Suprapubic skin (tissue), 4 donors: ENCODE results near the gene KRTAP10-9. TPM values are rescaled to one million over a fixed set of nuclear protein-coding genes. Genes with fewer than 3 reads are reported as not detected.

ENCODE experiments used
- DNase-seq, 2 donors: peaks; one replicate each; pipeline ENCODE4 v3.0.0-alpha.2; 2019; ENCODE audit warnings: low spot score in 2 of 2
- H3K27ac ChIP-seq: fragments of 200-600 bp; sonication (generic); one replicate; pipeline ENCODE4 v1.5.1; 2019
- H3K27me3 ChIP-seq: fragments of 200-600 bp; sonication (generic); one replicate; pipeline ENCODE4 v1.5.1; 2019
- H3K36me3 ChIP-seq: fragments of 200-600 bp; sonication (generic); one replicate; pipeline ENCODE4 v1.5.1; 2019
- H3K4me1 ChIP-seq: fragments of 200-600 bp; sonication (generic); one replicate; pipeline ENCODE4 v1.5.1; 2019
- H3K4me3 ChIP-seq: fragments of 200-600 bp; sonication (generic); one replicate; pipeline ENCODE4 v1.5.1; 2019; ENCODE audit warnings: mild to moderate bottlenecking
- H3K9me3 ChIP-seq: fragments of 200-600 bp; sonication (generic); one replicate; pipeline ENCODE4 v1.5.1; 2019
- CTCF ChIP-seq, 2 donors: fragments of 200-600 bp in 1 of 2; fragments of 450-650 bp in 1 of 2; sonication (generic) in 1 of 2; IDR thresholded peaks; one replicate each; pipeline ENCODE4 v1.5.1; 2016 to 2019; ENCODE audit warnings: antibody characterized with exemption in 2 of 2, mild to moderate bottlenecking in 1 of 2, moderate library complexity in 1 of 2
- EP300 ChIP-seq: sonication (generic); formaldehyde crosslinking; IDR thresholded peaks from one replicate; pipeline ENCODE4 v1.6.1; 2017; ENCODE audit warnings: antibody characterized with exemption
- POLR2A ChIP-seq, 2 donors: fragments of 450-650 bp; IDR thresholded peaks; one replicate each; pipeline ENCODE4 v1.6.1; 2017; ENCODE audit warnings: antibody characterized with exemption in 2 of 2, mild to moderate bottlenecking in 2 of 2, moderate library complexity in 2 of 2
- POLR2AphosphoS5 ChIP-seq, 3 donors: sonication (generic); formaldehyde crosslinking; IDR thresholded peaks; one replicate each; pipeline ENCODE4 v1.6.1; 2017; ENCODE audit warnings: antibody characterized with exemption in 3 of 3
- WGBS: methylation state at CpG from one replicate; pipeline ENCODE4 v1.1.5; 2018; 5-methylcytosine and 5-hydroxymethylcytosine counted together
- total RNA-seq, 4 donors: library from RNA; depleted of rRNA; stranded (reverse); fragments of >200 nt; gene quantifications; one replicate each; pipeline ENCODE4 v1.1.0, GENCODE V29; 2016

The KRTAP10-9 gene
- total RNA-seq, 4 donors from 2014 or later: 1.6 to 9.9 TPM; not detected in 2

GRCh38 chr21:44615466-44615865 lies 11.4 kb upstream of the KRTAP10-9 start:
- no peaks in the 10 kb centered on the region for H3K4me1 ChIP-seq
- no peak overlapping the region for H3K27ac ChIP-seq
- WGBS: 85% methylated on average over 8 of the region's 8 CpGs
- no peak overlapping the region for H3K4me3 ChIP-seq
- no peak for DNase-seq
- no peaks in the 10 kb centered on the region for H3K36me3 ChIP-seq
- H3K27me3 ChIP-seq: peaks cover 38% of the 10 kb centered on the region
- no peak for TF ChIP-seq CTCF (IDR thresholded peaks at IDR 0.05)
- no peak for TF ChIP-seq EP300
- no peak for TF ChIP-seq POLR2A (IDR thresholded peaks at IDR 0.05)
- TF ChIP-seq POLR2AphosphoS5 (IDR thresholded peaks at IDR 0.05): no peak
- peaks cover 7% of the 10 kb centered on the region for H3K9me3 ChIP-seq

DNA sequence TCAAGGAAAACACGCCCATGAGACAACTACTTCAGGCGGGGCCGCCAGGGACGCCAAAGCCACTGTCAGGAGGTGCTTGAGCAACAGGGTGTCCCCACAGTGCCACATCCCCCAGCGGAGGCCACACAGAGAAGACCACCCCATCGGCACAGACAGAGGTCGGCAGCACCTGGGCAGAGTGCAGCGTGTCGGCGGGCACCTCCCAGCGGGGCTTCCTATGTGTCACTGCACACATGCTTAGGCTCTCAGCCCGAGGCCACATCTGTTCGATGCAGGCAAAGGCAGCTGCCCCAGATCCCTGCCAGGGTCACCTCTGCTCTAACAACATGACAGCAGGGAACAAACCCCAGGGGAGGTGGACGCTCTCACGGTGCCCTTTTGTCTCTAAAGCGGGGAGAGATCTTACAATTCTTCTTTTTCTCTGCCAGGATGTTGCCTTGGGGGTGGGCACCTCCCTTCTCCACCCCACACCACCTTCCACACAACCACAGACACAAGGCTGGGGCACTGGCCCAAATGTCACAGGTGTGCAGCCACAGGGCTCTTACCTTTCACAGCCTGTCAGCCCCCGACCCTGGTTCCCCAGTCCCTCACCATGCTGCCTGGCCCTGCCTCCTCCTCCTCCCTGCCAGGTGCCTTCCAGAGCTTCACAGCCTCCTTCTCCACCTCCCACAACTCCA lies 10.8 kb upstream of the KRTAP10-9 start:
- WGBS: 56% methylated on average over 9 of the region's 17 CpGs
- peaks cover 7% of the 10 kb centered on the region for H3K9me3 ChIP-seq

DNA sequence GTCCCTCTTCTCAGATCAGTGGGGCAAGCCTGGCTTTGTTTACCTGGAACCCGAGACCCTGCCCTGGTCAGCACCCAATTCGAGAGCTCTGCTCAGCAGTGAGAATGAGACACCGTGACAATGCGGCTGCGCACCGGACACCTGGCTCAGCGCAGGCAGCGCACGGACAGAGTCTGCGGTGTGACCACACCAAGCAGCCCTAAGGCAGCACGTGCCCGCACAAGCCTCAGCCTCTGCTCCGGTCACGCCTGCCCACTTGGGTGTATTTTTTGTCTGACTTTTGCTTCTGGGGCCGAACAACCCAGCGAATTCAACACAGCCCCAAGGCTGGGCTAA lies 10.3 kb upstream of the KRTAP10-9 start:
- no peaks in the 10 kb centered on the region for H3K4me1 ChIP-seq
- peaks cover 7% of the 10 kb centered on the region for H3K9me3 ChIP-seq
- no peak for DNase-seq
- WGBS: 67% methylated on average over 8 of the region's 16 CpGs
- peaks cover 38% of the 10 kb centered on the region for H3K27me3 ChIP-seq
- no peaks in the 10 kb centered on the region for H3K36me3 ChIP-seq
- H3K27ac ChIP-seq: no peak overlapping the region
- TF ChIP-seq EP300 (no peak), POLR2AphosphoS5 (IDR thresholded peaks at IDR 0.05) (no peak), POLR2A (IDR thresholded peaks at IDR 0.05) (no peak), CTCF (IDR thresholded peaks at IDR 0.05) (no peak)
- H3K4me3 ChIP-seq: no peak overlapping the region

More for the DNA sequence above, 10.8 kb upstream of the KRTAP10-9 start:
- Histone ChIP-seq H3K36me3 (no peaks in the 10 kb centered on the region), H3K4me1 (no peaks in the 10 kb centered on the region), H3K27ac (no peak overlapping the region), H3K27me3 (peaks cover 38% of the 10 kb centered on the region), H3K4me3 (no peak overlapping the region)
- TF ChIP-seq CTCF (IDR thresholded peaks at IDR 0.05): no peak
- no peak for TF ChIP-seq EP300
- TF ChIP-seq POLR2AphosphoS5 (IDR thresholded peaks at IDR 0.05): no peak
- TF ChIP-seq POLR2A (IDR thresholded peaks at IDR 0.05): no peak
- DNase-seq: no peak

DNA sequence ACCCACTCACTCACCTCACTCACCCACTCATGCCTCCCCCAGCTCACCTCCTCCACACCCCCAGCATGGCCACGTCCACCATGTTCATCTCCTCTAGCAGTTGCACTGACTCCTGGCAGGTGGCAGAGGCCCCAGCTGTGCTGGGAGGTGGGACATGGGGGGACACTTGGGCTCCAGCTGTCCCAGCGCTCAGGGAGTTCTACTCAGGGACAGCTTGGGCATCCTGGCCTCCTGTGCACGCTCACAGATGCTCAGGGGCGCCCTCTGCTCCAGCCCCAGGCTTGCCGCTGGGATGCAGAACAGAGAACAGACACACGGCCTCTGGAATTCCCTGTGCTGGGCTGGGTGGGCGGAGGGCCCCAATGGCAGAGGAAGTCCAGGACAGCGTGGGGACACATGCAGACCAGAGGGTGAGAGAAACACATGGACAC lies 9.8 kb upstream of the KRTAP10-9 start:
- peaks cover 37% of the 10 kb centered on the region for H3K27me3 ChIP-seq
- no peaks in the 10 kb centered on the region for H3K36me3 ChIP-seq
- no peaks in the 10 kb centered on the region for H3K4me1 ChIP-seq
- H3K9me3 ChIP-seq: peaks cover 7% of the 10 kb centered on the region
- H3K27ac ChIP-seq: no peak overlapping the region
- WGBS: 66% methylated on average over 2 of the region's 8 CpGs
- H3K4me3 ChIP-seq: no peak overlapping the region
- no peak for DNase-seq
- TF ChIP-seq EP300 (no peak), CTCF (IDR thresholded peaks at IDR 0.05) (no peak), POLR2AphosphoS5 (IDR thresholded peaks at IDR 0.05) (no peak), POLR2A (IDR thresholded peaks at IDR 0.05) (no peak)

DNA sequence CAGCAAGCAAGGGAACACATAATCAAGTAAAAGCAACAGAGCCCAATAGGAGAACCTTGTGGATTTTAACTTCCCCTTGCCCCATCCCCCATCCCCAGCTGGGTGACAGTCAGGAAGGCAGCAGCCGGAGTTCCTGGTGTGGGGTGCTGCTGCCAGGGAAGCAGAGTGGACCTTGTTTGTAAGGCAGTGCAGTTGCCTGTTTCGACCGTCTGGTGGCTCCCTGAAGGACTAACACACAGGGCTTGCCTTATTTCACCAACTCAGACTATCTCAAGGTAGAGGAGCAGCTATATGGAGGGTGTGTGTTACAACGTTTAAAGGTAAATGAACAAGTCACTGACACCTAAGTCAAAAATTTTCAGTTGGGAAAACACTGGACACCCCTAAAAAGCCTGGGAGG lies 8.4 kb upstream of the KRTAP10-9 start:
- no peaks in the 10 kb centered on the region for H3K36me3 ChIP-seq
- 65% methylated on average over 4 of the region's 4 CpGs for WGBS
- no peak for DNase-seq
- H3K4me1 ChIP-seq: no peaks in the 10 kb centered on the region
- TF ChIP-seq POLR2A (IDR thresholded peaks at IDR 0.05) (no peak), POLR2AphosphoS5 (IDR thresholded peaks at IDR 0.05) (no peak), CTCF (IDR thresholded peaks at IDR 0.05) (no peak), EP300 (no peak)
- peaks cover 23% of the 10 kb centered on the region for H3K27me3 ChIP-seq
- no peak overlapping the region for H3K27ac ChIP-seq
- no peak overlapping the region for H3K4me3 ChIP-seq
- peaks cover 10% of the 10 kb centered on the region for H3K9me3 ChIP-seq
